ENCODE measurements around the gene RNF115.

GRCh38 chr1:145714524-145715111 lies 109.3 kb downstream of the RNF115 start:
- TF ChIP-seq CTCF (IDR thresholded peaks at IDR 0.05) (no peak), POLR2A (IDR thresholded peaks at IDR 0.05) (no peak)

Measured in lower leg skin (tissue), 3 donors.